Neutrophil (primary cell): ENCODE measurements around the gene CDKAL1.
"Not testable (repeated sequence)": the region's sequence is repeated elsewhere in the genome, so short reads cannot be mapped to it uniquely, and the experiment has no call there.

Experiments
- H3K27ac ChIP-seq: fragments of 200-600 bp; sonication (generic); 2 replicates; pipeline ENCODE4 v1.5.1; 2016; ENCODE audit warnings: mild to moderate bottlenecking, moderate library complexity
- H3K27me3 ChIP-seq: fragments of 200-600 bp; sonication (generic); 2 replicates; pipeline ENCODE4 v1.6.0; 2016; ENCODE audit warnings: mild to moderate bottlenecking
- H3K36me3 ChIP-seq: fragments of 200-600 bp; sonication (generic); 2 replicates; pipeline ENCODE4 v1.5.1; 2017
- H3K4me1 ChIP-seq, 2 experiments: fragments of 200-600 bp in 1 of 2; sonication (generic) in 1 of 2; 1 replicate in 1 of 2; 2 replicates in 1 of 2; pipeline versions ENCODE4 v1.5.1 to v1.6.1; 2013 to 2016; ENCODE audit warnings: low read depth in 1 of 2, low read length in 1 of 2, mild to moderate bottlenecking in 1 of 2, moderate library complexity in 1 of 2; ENCODE audit not compliant: control insufficient read depth in 1 of 2, insufficient read depth in 1 of 2
- H3K4me3 ChIP-seq, 2 experiments: fragments of 200-600 bp in 1 of 2; sonication (generic) in 1 of 2; 1 replicate in 1 of 2; 2 replicates in 1 of 2; pipeline ENCODE4 v1.5.1; 2013 to 2016; ENCODE audit warnings: low read depth in 1 of 2, low read length in 1 of 2, mild to moderate bottlenecking in 1 of 2, moderate library complexity in 1 of 2
- H3K9me3 ChIP-seq: fragments of 200-600 bp; sonication (generic); 2 replicates; pipeline ENCODE4 v1.5.1; 2016
- CTCF ChIP-seq: fragments of 200-600 bp; sonication (generic); IDR thresholded peaks from 2 replicates; pipeline ENCODE4 v1.5.1; 2016; ENCODE audit warnings: antibody characterized with exemption

CDKAL1 gene

GRCh38 chr6:21188505-21189223 lies 654.4 kb downstream of the CDKAL1 start:
- no peaks in the 10 kb centered on the region for H3K9me3 ChIP-seq
- no peaks in the 10 kb centered on the region for H3K27me3 ChIP-seq
- no peak overlapping the region for H3K4me3 ChIP-seq
- H3K27ac ChIP-seq = no peak overlapping the region
- peaks cover 3 to 5% of the 10 kb centered on the region in 2 experiments for H3K4me1 ChIP-seq
- H3K36me3 ChIP-seq = no peaks in the 10 kb centered on the region
- no peak for TF ChIP-seq CTCF

- TF ChIP-seq CTCF = no peak
- Histone ChIP-seq H3K27ac (no peak overlapping the region), H3K4me1 (peaks cover 11 to 13% of the 10 kb centered on the region in 2 experiments), H3K36me3 (no peaks in the 10 kb centered on the region), H3K27me3 (no peaks in the 10 kb centered on the region), H3K9me3 (no peaks in the 10 kb centered on the region), H3K4me3 (no peak overlapping the region)
These were observed 655.5 kb downstream of the CDKAL1 start for GRCh38 chr6:21189759-21190158.

DNA sequence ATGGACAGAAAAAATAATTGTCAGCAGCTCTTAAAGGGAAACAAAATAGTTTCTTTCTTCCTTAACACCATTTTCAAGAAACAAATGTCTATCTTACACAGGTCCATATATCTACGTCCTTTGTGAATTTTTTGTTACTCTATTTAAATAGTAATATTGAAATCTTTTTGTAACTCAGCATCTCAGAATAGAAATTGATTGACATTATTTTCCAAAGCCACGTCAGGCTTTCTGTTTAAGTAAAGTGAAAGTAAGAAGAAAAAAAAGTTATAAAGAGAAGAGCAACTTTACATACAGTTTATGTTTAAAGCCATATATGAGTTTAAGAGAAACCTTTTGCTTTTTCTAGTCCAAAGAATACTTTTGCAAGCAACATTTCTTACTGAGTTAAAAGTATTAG lies 656.4 kb downstream of the CDKAL1 start:
- no peak overlapping the region for H3K4me3 ChIP-seq
- no peak for TF ChIP-seq CTCF

GRCh38 chr6:21193790-21194475 lies 659.7 kb downstream of the CDKAL1 start:
- H3K9me3 ChIP-seq = no peaks in the 10 kb centered on the region
- TF ChIP-seq CTCF = no peak
- H3K4me1 ChIP-seq = peaks cover 11 to 13% of the 10 kb centered on the region in 2 experiments
- no peaks in the 10 kb centered on the region for H3K36me3 ChIP-seq
- no peak overlapping the region for H3K27ac ChIP-seq
- no peak overlapping the region for H3K4me3 ChIP-seq
- H3K27me3 ChIP-seq = no peaks in the 10 kb centered on the region

More for the DNA sequence above, 656.4 kb downstream of the CDKAL1 start:
- no peak overlapping the region for H3K27ac ChIP-seq
- H3K9me3 ChIP-seq = no peaks in the 10 kb centered on the region
- no peaks in the 10 kb centered on the region for H3K36me3 ChIP-seq
- H3K27me3 ChIP-seq = no peaks in the 10 kb centered on the region
- H3K4me1 ChIP-seq = peaks cover 11 to 13% of the 10 kb centered on the region in 2 experiments

GRCh38 chr6:21195301-21195700 lies 661.0 kb downstream of the CDKAL1 start:
- not testable (repeated sequence) for H3K27ac ChIP-seq, H3K27me3 ChIP-seq, H3K36me3 ChIP-seq

DNA sequence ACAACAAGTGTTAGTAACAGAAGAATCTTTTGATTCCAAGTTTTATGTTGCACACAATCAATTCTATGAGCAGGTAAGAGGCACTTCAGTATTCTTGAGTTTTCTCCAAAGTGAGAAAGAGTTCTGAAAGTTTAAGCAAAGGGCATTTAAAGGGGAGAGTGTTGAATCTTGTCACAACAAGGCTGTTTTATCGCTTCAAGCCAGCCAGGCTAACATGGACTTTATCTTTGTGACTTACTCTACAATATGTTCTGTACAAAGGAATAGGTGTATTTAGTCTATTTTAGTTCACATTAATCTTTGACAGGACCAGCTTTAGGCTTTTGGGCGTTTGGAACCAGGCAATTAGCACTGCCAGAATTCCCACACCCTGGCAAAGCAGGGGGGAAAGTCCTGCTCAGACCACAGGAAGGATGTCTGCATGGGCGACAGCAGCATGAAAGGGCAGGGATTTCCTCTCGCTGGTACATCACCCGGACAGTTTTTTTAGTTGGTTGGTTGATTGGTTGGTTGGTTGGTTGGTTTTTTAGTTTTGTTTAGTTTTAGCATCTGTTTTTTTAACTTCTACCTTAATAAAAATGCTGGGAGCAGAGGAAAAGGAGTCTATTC lies 663.9 kb downstream of the CDKAL1 start:
- no peaks in the 10 kb centered on the region for H3K36me3 ChIP-seq
- no peak overlapping the region for H3K4me3 ChIP-seq
- no peak overlapping the region for H3K27ac ChIP-seq
- H3K4me1 ChIP-seq = peaks cover 7 to 8% of the 10 kb centered on the region in 2 experiments
- TF ChIP-seq CTCF = no peak
- no peaks in the 10 kb centered on the region for H3K27me3 ChIP-seq
- H3K9me3 ChIP-seq = no peaks in the 10 kb centered on the region

More at GRCh38 chr6:21195301-21195700, 661.0 kb downstream of the CDKAL1 start:
- not testable (repeated sequence) for H3K9me3 ChIP-seq, H3K4me3 ChIP-seq
- H3K4me1 ChIP-seq = peaks cover 11 to 13% of the 10 kb centered on the region in 2 experiments
